GM19025 (cell line): ENCODE measurements around the gene TPO.

Experiments used
- ATAC-seq: cut with Tn5 transposase; IDR thresholded peaks from one replicate; pipeline ENCODE4 v1.9.1; 2021; ENCODE audit warnings: mild to moderate bottlenecking, low read depth, moderate library complexity; ENCODE audit not compliant: unreplicated experiment

Gene TPO

DNA sequence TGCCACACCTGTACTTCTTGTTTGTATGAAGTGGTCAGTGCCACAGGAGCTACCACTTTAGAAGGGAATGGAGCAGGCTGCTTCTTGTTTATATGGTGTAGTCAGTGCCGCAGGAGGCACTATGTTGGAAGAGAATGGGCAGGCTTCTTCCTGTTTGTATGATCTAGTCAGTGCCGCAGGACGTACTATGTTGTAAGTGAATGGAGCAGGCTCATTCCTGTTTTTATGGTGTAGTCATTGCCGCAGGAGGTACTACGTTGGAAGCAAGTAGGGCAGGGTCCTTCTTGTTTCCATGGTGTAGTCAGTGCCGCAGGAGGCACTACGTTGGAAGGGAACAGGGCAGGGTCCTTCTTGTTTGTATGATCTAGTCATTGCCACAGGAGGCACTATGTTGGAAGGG is 27.3 kb downstream of the TPO start:
- ATAC-seq, result no peak

DNA sequence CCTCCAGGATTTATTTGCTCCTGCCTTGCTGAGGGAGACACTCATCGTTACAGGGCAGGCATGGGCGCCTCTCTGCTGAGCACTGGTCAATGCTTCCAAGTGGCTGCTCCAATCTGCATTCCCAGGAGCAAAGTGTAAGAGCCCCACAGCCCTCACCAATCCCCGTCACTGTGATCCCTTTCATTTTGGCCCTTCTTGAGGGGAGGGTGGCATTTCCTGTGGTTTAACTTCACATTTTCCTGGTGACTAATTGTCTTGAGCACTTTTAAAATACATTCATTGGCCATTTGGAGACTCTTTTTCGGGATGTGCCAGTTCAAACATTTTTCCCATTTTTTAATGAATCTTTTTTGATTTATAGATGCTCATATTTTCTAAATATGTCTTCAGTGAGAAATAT is 33.0 kb downstream of the TPO start:
- no peak for ATAC-seq

DNA sequence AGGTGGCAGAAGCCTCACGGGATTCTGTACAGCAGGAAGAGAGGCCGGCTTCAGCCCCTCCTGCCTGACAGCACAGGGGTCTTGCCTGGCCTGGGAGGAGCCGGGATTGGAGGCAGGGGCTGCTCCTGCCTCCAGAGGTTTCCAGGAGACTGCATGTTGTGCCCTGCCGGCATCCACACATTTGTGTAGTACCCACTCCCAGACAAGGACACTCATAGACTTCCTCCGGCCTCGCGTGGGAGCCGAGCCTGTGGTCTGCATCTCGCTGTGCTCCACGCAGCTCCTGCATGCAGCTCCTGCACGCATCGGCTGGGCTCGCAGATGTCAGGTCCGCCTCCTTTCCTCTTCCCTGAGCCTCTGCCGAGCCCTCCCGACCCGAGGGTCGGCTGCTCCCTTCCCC is 34.7 kb downstream of the TPO start:
- ATAC-seq, result no peak

DNA sequence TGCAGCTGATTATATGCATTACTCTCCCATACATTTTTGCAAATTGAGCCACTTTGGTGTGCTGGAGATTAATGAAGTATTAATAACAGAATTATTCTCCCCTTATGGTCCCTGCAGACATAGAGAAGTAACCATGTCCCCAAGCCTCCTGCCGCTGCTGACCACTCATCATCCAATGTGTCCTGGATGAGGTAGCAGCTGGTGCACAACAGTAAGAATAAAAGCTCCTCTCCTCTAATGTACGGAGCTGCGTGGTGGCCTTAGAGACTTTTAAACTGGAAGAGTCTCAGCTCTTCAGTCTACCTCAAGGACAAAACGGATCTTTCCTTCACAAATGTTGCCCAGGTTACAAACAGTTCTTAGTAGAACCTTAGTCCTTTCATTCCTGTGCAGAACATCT is 37.7 kb downstream of the TPO start:
- ATAC-seq, result no peak

GRCh38 chr2:1451422-1451821 is 38.2 kb downstream of the TPO start:
- ATAC-seq, result no peak

- ATAC-seq, result no peak
Observed at GRCh38 chr2:1453561-1453960, 40.3 kb downstream of the TPO start.

GRCh38 chr2:1454346-1454745 is 41.1 kb downstream of the TPO start:
- no peak for ATAC-seq

DNA sequence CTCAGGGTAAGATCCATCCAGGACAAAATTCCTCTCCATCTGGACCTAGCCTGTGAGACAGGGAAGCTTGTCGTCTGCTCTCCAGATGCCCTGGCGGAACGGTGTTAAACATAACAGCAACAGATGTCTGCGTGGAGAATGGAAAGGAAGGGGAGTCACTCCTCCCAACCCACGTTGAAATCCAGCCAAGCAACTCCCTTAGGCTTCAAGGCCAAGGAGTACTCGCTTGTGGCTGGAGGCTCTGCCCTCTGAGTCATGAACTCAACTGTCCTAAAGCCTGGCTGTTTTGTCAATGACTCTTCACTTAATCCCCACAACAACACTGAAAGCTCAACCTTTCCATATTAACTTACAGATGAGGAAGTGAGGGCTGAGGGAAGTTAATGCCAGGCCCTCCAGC is 42.2 kb downstream of the TPO start:
- no peak for ATAC-seq

DNA sequence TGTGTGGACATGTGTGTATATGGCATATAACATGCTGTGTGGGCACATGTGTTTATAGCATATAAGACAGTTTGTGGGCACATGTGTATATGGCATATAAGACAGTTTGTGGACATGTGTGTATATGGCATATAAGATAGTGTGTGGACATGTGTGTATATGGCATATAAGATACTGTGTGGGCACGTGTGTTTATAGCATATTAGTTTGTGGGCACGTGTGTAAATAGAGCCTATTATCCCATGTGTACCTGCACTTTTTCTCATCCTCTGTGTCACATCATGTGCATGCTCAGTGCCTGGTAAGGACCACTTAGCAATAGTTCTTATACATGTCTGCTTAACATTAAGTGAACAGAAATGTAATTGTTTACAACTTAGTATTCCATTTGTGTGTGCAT is 45.2 kb downstream of the TPO start:
- ATAC-seq, result no peak

GRCh38 chr2:1459727-1460126 is 46.5 kb downstream of the TPO start:
- no peak for ATAC-seq

- ATAC-seq, result no peak
Observed at GRCh38 chr2:1460851-1461418, 47.7 kb downstream of the TPO start.

GRCh38 chr2:1461507-1462390 is 48.5 kb downstream of the TPO start:
- no peak for ATAC-seq

- no peak for ATAC-seq
Observed at GRCh38 chr2:1462994-1463393, 49.7 kb downstream of the TPO start.

DNA sequence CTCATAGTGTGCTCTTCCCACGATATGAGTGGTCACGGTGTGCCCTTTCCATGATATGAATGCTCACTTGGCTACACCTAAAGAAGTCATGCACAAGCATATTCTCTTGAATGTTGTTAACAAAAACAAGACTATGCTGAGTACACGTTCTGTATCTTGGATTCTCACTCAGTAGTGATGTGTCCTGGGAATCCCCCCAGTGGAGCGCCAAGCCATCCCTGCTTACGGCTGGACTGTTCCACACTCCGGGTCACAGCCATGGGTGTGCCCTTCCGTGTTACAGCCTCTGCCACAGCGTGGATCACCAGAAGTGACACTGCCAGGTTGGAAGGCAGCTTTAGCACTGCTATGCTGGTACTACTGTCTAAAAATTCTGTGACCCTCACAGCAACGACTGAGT is 59.1 kb downstream of the TPO start:
- no peak for ATAC-seq

GRCh38 chr2:1476617-1477195 is 63.4 kb downstream of the TPO start:
- no peak for ATAC-seq

GRCh38 chr2:1477196-1478040 is 64.2 kb downstream of the TPO start:
- no peak for ATAC-seq

DNA sequence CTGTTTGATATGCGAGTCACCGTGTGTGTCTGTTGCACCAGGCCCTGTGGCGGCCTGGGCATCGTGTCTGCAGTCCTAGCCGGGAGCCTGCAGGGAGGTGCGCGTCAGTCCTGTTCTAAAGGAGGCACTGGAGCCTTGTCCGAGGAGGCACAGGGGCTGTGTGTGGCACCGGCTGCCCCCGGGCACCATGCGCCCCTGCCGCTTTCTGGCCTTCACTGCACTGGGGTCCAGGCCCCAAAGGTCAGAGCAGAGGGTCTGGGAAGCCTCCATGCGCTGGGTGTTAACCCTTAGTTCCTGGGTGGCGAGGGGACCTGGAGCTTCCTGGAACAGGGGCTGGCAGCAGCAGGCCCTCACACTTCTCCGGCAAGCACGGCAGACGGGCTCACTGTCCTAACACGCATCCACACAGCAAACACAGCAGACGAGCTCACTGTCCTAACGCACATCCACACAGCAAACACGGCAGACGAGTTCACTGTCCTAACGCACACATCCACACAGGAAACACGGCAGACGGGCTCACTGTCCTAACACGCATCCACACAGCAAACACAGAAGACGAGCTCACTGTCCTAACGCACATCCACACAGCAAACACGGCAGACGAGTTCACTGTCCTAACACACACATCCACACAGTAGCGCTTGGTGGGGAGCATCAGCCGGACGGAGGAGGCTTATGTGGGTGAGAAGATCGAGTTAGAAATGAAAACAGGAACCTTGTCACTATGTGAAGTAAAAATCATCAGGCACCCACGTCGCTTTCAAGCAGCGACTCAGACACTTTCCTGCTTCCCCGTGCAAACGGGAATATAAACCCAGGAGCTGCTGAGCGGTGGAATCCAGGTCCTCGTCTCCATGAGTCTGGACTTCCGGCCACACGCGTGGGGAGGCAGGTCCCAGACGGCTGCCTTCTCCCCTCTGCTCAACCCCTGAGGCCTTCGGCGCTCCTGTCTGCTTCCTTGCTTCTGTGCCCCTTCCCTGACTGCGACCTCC is 65.3 kb downstream of the TPO start:
- ATAC-seq, result no peak

GRCh38 chr2:1479346-1479745 is 66.1 kb downstream of the TPO start:
- ATAC-seq, result no peak

GRCh38 chr2:1480671-1481076 is 67.4 kb downstream of the TPO start:
- ATAC-seq, result no peak
